CD4-positive, alpha-beta T cell treated with Interleukin-10 for 1 hour (primary cell): ENCODE measurements around the gene PRMT7.
"Not testable (repeated sequence)": the region's sequence is repeated elsewhere in the genome, so short reads cannot be mapped to it uniquely, and the experiment has no call there.

Experiments
- DNase-seq: peaks from one replicate; pipeline ENCODE4 v3.0.0-alpha.2; 2020

PRMT7 gene

GRCh38 chr16:68284847-68285246 is 26.0 kb upstream of the PRMT7 start:
- no peak for DNase-seq

GRCh38 chr16:68285683-68286082 is 25.1 kb upstream of the PRMT7 start:
- DNase-seq, result no peak

- peak; percentile 62 for DNase-seq
Measured at GRCh38 chr16:68286153-68287074, 24.4 kb upstream of the PRMT7 start.

- DNase-seq, result peak; percentile 64
Measured at GRCh38 chr16:68287276-68288251, 23.3 kb upstream of the PRMT7 start.

- DNase-seq, result no peak
Measured at GRCh38 chr16:68288252-68288650, 22.6 kb upstream of the PRMT7 start.

- DNase-seq, result not testable (repeated sequence)
Measured at GRCh38 chr16:68288796-68289195, 22.0 kb upstream of the PRMT7 start.

- no peak for DNase-seq
Measured at GRCh38 chr16:68289202-68289601, 21.6 kb upstream of the PRMT7 start.

- DNase-seq, result peak; percentile 52
Measured at GRCh38 chr16:68289621-68290329, 21.0 kb upstream of the PRMT7 start.

- no peak for DNase-seq
Measured at GRCh38 chr16:68290450-68290849, 20.4 kb upstream of the PRMT7 start.

GRCh38 chr16:68291227-68291626 is 19.6 kb upstream of the PRMT7 start:
- no peak for DNase-seq

GRCh38 chr16:68292425-68292824 is 18.4 kb upstream of the PRMT7 start:
- no peak for DNase-seq

GRCh38 chr16:68296291-68296690 is 14.5 kb upstream of the PRMT7 start:
- no peak for DNase-seq

- no peak for DNase-seq
Measured at GRCh38 chr16:68296693-68297092, 14.1 kb upstream of the PRMT7 start.

- DNase-seq, result no peak
Measured at GRCh38 chr16:68297908-68298307, 12.9 kb upstream of the PRMT7 start.

- DNase-seq, result no peak
Measured at GRCh38 chr16:68298312-68298711, 12.5 kb upstream of the PRMT7 start.

- no peak for DNase-seq
Measured at GRCh38 chr16:68298907-68299561, 11.8 kb upstream of the PRMT7 start.

GRCh38 chr16:68299571-68300453 is 11.0 kb upstream of the PRMT7 start:
- DNase-seq, result no peak

- DNase-seq, result no peak
Measured at GRCh38 chr16:68300734-68301459, 9.9 kb upstream of the PRMT7 start.

- no peak for DNase-seq
Measured at GRCh38 chr16:68306633-68307032, 4.2 kb upstream of the PRMT7 start.

GRCh38 chr16:68309799-68310198 is 1.0 kb upstream of the PRMT7 start:
- DNase-seq, result peak; percentile 24

GRCh38 chr16:68310437-68310773 is 414 bp upstream of the PRMT7 start:
- DNase-seq, result no peak
